PC-3 (cell line): ENCODE results near the gene RNF138. TPM values are rescaled to one million over a fixed set of nuclear protein-coding genes. Genes with fewer than 3 reads are reported as not detected.
A peak's percentile ranks its signal among the peaks of the same experiment; 100 is the strongest.

Experiments used
- ATAC-seq: fragments of 200-7000 bp; cut with Tn5 transposase; 2 replicates; pipeline ENCODE4 v1.9.1; 2020; ENCODE audit warnings: mild to moderate bottlenecking, moderate library complexity
- BruUV-seq: library from RNA; stranded (reverse); fragments of 400-500 nt; replicated peaks from 2 replicates; lab custom pipeline; 2021; lab: Mats Ljungman, UMichigan
- CTCF ChIA-PET: fragments of 300-600 bp; sonication (Branson Sonifier 250); formaldehyde crosslinking; loops from one replicate; lab custom pipeline; 2022; ENCODE audit warnings: antibody characterized with exemption; lab: Charles Lee
- POLR2A ChIA-PET: fragments of 300-600 bp; sonication (Branson Sonifier 250); formaldehyde crosslinking; loops from one replicate; lab custom pipeline; 2022; ENCODE audit warnings: antibody characterized with exemption; ENCODE audit not compliant: unreplicated experiment; lab: Charles Lee
- DNase-seq: peaks from one replicate; pipeline ENCODE4 v3.0.0-alpha.2; 2015
- H2AFZ ChIP-seq: fragments of 300-600 bp; sonication (generic); 2 replicates; pipeline ENCODE4 v1.6.0; 2016; ENCODE audit warnings: antibody characterized with exemption, low read length
- H3F3A ChIP-seq: fragments of 300-600 bp; sonication (generic); one replicate; pipeline ENCODE4 v1.6.0; 2017; ENCODE audit warnings: antibody characterized with exemption, low read length, control low read depth, mild to moderate bottlenecking; ENCODE audit not compliant: unreplicated experiment
- H3K27ac ChIP-seq: fragments of 300-600 bp; sonication (generic); 2 replicates; pipeline ENCODE4 v1.5.1; 2016; ENCODE audit warnings: mild to moderate bottlenecking, low read length
- H3K27me3 ChIP-seq: fragments of 300-600 bp; sonication (generic); 2 replicates; pipeline ENCODE4 v1.6.1; 2016; ENCODE audit warnings: low read length, mixed read lengths
- H3K36me3 ChIP-seq: fragments of 300-600 bp; sonication (generic); 2 replicates; pipeline ENCODE4 v1.6.1; 2016; ENCODE audit warnings: low read depth, mixed run types, low read length, mixed read lengths
- H3K4me1 ChIP-seq: fragments of 300-600 bp; sonication (generic); 2 replicates; pipeline ENCODE4 v1.5.1; 2016; ENCODE audit warnings: low read length; ENCODE audit not compliant: insufficient read depth
- H3K4me2 ChIP-seq: fragments of 300-600 bp; sonication (generic); 2 replicates; pipeline ENCODE4 v1.6.0; 2016; ENCODE audit warnings: low read length
- H3K4me3 ChIP-seq: fragments of 300-600 bp; sonication (generic); 2 replicates; pipeline ENCODE4 v1.5.1; 2016; ENCODE audit warnings: mild to moderate bottlenecking, low read length, mixed read lengths
- H3K79me2 ChIP-seq: fragments of 300-600 bp; sonication (generic); 2 replicates; pipeline ENCODE4 v1.6.1; 2017; ENCODE audit warnings: low read length, mixed read lengths
- H3K9ac ChIP-seq: fragments of 300-600 bp; sonication (generic); 2 replicates; pipeline ENCODE4 v1.6.0; 2016; ENCODE audit warnings: mild to moderate bottlenecking, low read length
- H3K9me2 ChIP-seq: fragments of 300-600 bp; sonication (generic); replicated peaks from 2 replicates; pipeline ENCODE4 v1.6.1; 2016; ENCODE audit warnings: mixed run types, low read length, mixed read lengths
- H3K9me3 ChIP-seq: fragments of 300-600 bp; sonication (generic); 2 replicates; pipeline ENCODE4 v1.6.1; 2016; ENCODE audit warnings: low read length, mixed read lengths
- H4K20me1 ChIP-seq: fragments of 300-600 bp; sonication (generic); 2 replicates; pipeline ENCODE4 v1.6.1; 2016; ENCODE audit warnings: low read length, mixed read lengths
- CTCF ChIP-seq: fragments of 300-600 bp; sonication (generic); conservative IDR thresholded peaks from 2 replicates; pipeline ENCODE4 v1.5.1; 2017; ENCODE audit warnings: antibody characterized with exemption, low read depth, mild to moderate bottlenecking, low read length
- EZH2 ChIP-seq: fragments of 300-600 bp; sonication (generic); IDR thresholded peaks from one replicate; pipeline ENCODE4 v1.6.1; 2017; ENCODE audit warnings: antibody characterized with exemption, mild to moderate bottlenecking, low read length; ENCODE audit not compliant: unreplicated experiment
- EZH2phosphoT487 ChIP-seq: fragments of 300-600 bp; sonication (generic); IDR thresholded peaks from 2 replicates; pipeline ENCODE4 v1.6.1; 2018; ENCODE audit warnings: mild to moderate bottlenecking, antibody characterized with exemption, low read length, borderline replicate concordance
- intact Hi-C: fragments of 100-400 bp; cut with micrococcal nuclease; formaldehyde crosslinking; loops from 2 replicates; pipeline ENCODE4 v1.9.0; 2023
- total RNA-seq: library from RNA; depleted of rRNA; stranded (reverse); fragments of >200 nt; gene quantifications from 2 replicates; pipeline ENCODE4 v1.2.3, GENCODE V29; 2014

Gene RNF138
- total RNA-seq, 1 experiment from 2014 or later: 15.3 TPM

- intact Hi-C loops: loop anchor here (5.0 kb wide), 2 partner anchors 55 to 130 kb away; partner anchors contain the start of genes RNF125 and TRAPPC8
- no peaks in the 10 kb centered on the region for H3K4me1 ChIP-seq
- H3K36me3 ChIP-seq: no peaks in the 10 kb centered on the region
- ATAC-seq: no peak
- TF ChIP-seq EZH2phosphoT487 (no peak), EZH2 (no peak), CTCF (peak; percentile 41; the same call in 1 of the 2 replicates)
- no peaks in the 10 kb centered on the region for H3K9me2 ChIP-seq
- ChIA-PET CTCF (interaction anchor here (0.5 to 1.2 kb wide), 9 partner anchors 8 to 710 kb away, joined by 3 to 12 read pairs (median 3); partner anchors contain the start of gene TRAPPC8), POLR2A (no interaction called here)
- H3K27me3 ChIP-seq: no peaks in the 10 kb centered on the region
- H3F3A ChIP-seq: no peaks in the 10 kb centered on the region
- H2AFZ ChIP-seq: no peak overlapping the region
- DNase-seq: peak; percentile 5
- BruUV-seq: no TSS peak
- H3K27ac ChIP-seq: no peak overlapping the region
- H3K4me2 ChIP-seq: no peak overlapping the region
- no peak overlapping the region for H3K9ac ChIP-seq
- H3K79me2 ChIP-seq: no peaks in the 10 kb centered on the region
- no peaks in the 10 kb centered on the region for H3K9me3 ChIP-seq
- H3K4me3 ChIP-seq: no peak overlapping the region
- no peaks in the 10 kb centered on the region for H4K20me1 ChIP-seq
These were observed 19.4 kb upstream of the RNF138 start for GRCh38 chr18:32072321-32072720.

- BruUV-seq: no TSS peak
- intact Hi-C loops: loop anchor here (5.0 kb wide), 2 partner anchors 57 to 132 kb away; partner anchors contain the start of genes RNF125 and TRAPPC8
- Histone ChIP-seq H3K27ac (no peak overlapping the region), H3K36me3 (no peaks in the 10 kb centered on the region), H3F3A (no peaks in the 10 kb centered on the region), H3K27me3 (no peaks in the 10 kb centered on the region), H3K79me2 (no peaks in the 10 kb centered on the region), H4K20me1 (no peaks in the 10 kb centered on the region), H3K4me3 (no peak overlapping the region), H2AFZ (no peak overlapping the region), H3K4me2 (no peak overlapping the region), H3K9me2 (no peaks in the 10 kb centered on the region), H3K9me3 (no peaks in the 10 kb centered on the region), H3K4me1 (no peaks in the 10 kb centered on the region), H3K9ac (no peak overlapping the region)
- ChIA-PET POLR2A (no interaction called here), CTCF (no interaction called here)
- ATAC-seq (no peak), DNase-seq (no peak)
- no peak for TF ChIP-seq CTCF
- TF ChIP-seq EZH2phosphoT487: no peak
- no peak for TF ChIP-seq EZH2
These were observed 17.5 kb upstream of the RNF138 start for GRCh38 chr18:32074206-32074605.

- intact Hi-C loops: no loop called here
- H3K27ac ChIP-seq: no peak overlapping the region
- H3K4me2 ChIP-seq: no peak overlapping the region
- H3K9me2 ChIP-seq: no peaks in the 10 kb centered on the region
- no peaks in the 10 kb centered on the region for H3K79me2 ChIP-seq
- H4K20me1 ChIP-seq: no peaks in the 10 kb centered on the region
- no peaks in the 10 kb centered on the region for H3K27me3 ChIP-seq
- no peak overlapping the region for H3K9ac ChIP-seq
- no peak overlapping the region for H3K4me3 ChIP-seq
- BruUV-seq: no TSS peak
- DNase-seq (no peak), ATAC-seq (no peak)
- CTCF ChIA-PET: no interaction called here
- no peak overlapping the region for H2AFZ ChIP-seq
- no peaks in the 10 kb centered on the region for H3K4me1 ChIP-seq
- no peaks in the 10 kb centered on the region for H3K36me3 ChIP-seq
- H3F3A ChIP-seq: no peaks in the 10 kb centered on the region
- no peaks in the 10 kb centered on the region for H3K9me3 ChIP-seq
- no peak for TF ChIP-seq CTCF
- TF ChIP-seq EZH2: no peak
- POLR2A ChIA-PET: no interaction called here
These were observed 12.8 kb upstream of the RNF138 start for GRCh38 chr18:32078845-32079244.
